Measurements from ENCODE around the gene ADAMTS13. TPM values are rescaled to one million over a fixed set of nuclear protein-coding genes. Genes with fewer than 3 reads are reported as not detected.

ADAMTS13 gene
- polyA plus RNA-seq, 1 donor = 10.4 TPM

DNA sequence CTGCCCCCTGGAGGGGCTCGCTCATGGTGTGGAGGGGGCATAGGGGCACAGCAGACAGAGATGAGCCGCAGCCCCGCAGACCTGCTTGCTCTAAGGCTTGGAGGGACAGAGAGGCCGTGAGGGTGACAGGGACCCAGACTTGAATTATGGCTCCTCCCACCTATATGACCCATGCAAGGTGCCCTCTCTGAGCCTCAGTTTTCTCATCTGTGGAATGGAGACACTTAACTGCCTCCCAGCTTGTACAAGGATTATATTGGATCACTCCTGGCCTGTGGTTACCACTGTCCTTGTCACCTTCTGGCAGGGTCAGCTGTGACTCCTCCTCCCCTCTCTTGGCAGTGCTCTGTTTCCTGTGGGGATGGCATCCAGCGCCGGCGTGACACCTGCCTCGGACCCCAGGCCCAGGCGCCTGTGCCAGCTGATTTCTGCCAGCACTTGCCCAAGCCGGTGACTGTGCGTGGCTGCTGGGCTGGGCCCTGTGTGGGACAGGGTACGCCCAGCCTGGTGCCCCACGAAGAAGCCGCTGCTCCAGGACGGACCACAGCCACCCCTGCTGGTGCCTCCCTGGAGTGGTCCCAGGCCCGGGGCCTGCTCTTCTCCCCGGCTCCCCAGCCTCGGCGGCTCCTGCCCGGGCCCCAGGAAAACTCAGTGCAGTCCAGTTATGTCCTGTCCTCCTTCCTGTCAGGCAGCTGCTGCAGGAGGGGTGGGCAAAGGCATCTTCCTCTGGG, 32.9 kb downstream of the ADAMTS13 start:
- no peak for DNase-seq

DNA sequence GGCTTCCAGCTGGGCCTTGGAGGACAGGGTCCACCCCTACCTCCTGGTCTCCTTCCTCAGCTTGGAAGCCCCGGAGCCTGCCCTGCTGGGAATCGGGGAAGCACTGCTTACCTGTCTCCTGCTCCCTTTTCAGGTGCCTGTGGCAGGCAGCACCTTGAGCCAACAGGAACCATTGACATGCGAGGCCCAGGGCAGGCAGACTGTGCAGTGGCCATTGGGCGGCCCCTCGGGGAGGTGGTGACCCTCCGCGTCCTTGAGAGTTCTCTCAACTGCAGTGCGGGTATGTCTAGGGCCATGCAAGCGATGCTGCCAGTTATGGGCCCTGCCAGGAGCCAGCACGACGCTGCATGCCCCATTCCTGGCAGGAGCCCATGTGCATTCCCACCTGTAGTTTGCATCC, 33.8 kb downstream of the ADAMTS13 start:
- no peak for DNase-seq

DNA sequence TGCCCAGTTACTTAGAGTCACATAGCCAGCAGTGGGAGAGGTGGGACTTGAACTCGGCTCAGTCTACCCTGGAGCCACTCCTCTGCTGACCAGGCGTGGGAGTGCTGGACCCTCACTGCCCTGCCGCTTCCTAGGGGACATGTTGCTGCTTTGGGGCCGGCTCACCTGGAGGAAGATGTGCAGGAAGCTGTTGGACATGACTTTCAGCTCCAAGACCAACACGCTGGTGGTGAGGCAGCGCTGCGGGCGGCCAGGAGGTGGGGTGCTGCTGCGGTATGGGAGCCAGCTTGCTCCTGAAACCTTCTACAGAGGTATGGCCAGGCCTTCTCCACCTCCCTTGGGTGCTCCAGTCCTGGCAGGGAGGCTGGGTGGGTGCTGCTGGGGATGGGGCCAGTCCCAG, 34.2 kb downstream of the ADAMTS13 start:
- DNase-seq = no peak

DNA sequence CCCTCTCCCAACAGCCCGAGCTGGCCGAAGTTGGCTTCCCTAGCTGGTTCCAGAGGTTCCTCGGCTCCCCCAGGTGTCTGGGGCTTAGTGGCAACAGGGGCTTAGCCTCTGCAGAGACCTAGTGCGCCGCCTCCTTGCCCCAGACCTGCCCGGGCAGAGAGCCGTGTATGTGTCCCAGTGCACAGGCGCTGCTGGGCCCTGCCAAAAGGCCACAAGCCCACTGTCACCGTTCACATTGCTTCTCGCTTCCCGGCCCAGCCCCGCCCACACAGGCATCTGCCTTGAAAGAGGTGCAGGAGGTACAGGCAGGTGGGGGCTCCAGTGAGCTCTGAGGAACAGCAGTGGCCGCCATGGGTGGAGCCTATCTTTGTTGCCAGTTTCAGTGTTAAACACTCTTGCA, 35.1 kb downstream of the ADAMTS13 start:
- DNase-seq = no peak

DNA sequence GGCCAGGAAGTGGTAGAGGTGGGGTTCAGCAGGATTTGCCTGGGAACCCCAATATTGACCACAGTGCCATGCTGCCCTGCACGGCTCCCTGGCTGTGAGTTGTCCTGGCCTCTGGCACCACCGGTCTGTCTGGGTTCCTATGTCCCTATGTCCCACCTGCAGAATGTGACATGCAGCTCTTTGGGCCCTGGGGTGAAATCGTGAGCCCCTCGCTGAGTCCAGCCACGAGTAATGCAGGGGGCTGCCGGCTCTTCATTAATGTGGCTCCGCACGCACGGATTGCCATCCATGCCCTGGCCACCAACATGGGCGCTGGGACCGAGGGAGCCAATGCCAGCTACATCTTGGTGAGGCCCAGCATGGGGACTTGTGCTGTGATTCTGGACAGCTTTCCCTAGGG, 35.6 kb downstream of the ADAMTS13 start:
- DNase-seq = no peak

DNA sequence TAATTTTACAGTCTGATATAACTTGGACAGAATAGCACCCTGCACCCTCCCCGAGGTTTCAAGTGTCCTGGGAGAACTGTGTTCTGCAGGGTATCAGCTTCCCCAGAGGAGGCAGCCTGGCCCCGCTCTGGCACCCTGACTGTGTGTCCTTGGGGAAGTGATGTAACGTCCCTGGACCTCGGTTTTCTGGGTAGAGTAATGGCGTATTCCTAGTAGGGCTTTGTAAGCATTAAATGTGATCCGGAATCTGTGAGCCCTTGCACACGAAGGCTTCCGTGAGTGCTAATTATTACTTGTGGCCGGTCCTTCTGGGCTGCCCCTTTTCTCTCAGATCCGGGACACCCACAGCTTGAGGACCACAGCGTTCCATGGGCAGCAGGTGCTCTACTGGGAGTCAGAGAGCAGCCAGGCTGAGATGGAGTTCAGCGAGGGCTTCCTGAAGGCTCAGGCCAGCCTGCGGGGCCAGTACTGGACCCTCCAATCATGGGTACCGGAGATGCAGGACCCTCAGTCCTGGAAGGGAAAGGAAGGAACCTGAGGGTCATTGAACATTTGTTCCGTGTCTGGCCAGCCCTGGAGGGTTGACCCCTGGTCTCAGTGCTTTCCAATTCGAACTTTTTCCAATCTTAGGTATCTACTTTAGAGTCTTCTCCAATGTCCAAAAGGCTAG, 36.6 kb downstream of the ADAMTS13 start:
- no peak for DNase-seq

DNA sequence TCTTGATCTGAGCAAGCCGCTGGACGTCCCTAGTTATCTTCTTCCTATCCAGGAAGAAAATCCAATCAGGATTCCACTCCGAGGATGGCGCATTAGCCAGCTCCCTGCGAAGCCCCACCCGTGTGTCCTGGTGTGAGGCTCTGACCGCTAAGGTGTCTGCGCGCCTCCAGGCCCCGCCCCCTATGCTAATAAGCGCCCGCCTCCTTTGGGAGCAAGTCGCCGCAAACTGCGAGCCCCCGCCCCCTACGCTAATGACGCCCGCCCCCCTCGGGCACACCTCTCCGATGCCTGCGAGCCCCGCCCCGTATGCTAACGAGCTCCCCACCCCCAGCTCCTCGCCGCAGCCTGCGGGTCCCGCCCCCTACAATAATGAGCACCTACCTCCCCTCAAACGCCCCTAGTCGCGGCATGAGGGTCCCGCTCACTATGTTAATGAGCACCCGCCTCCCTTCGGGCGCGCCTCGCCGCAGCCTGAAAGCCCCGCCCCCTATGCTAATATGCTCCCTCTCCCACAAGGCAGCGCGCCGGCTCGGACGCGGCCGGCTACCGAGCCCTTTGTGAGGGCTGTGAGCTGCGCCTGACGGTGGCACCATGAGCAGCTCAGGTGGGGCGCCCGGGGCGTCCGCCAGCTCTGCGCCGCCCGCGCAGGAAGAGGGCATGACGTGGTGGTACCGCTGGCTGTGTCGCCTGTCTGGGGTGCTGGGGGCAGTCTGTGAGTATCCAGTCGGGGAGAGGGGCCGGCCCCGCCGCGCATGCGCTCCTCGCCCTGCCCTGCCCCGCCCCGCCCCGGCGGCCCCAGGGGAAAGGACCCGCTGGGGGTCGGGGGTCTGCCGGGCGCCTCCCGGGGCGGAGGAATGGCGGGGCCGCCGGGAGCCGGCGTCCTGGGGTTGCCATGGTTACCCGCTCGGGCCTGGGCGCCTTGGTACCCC, 37.6 kb downstream of the ADAMTS13 start, which contains the start of gene CACFD1:
Gene CACFD1, plus strand, starts transcription at position 503 of the 929 bp plus-strand sequence. Its CDS starts 89 bp downstream, at position 592.
- peak; percentile 93 for DNase-seq

DNA sequence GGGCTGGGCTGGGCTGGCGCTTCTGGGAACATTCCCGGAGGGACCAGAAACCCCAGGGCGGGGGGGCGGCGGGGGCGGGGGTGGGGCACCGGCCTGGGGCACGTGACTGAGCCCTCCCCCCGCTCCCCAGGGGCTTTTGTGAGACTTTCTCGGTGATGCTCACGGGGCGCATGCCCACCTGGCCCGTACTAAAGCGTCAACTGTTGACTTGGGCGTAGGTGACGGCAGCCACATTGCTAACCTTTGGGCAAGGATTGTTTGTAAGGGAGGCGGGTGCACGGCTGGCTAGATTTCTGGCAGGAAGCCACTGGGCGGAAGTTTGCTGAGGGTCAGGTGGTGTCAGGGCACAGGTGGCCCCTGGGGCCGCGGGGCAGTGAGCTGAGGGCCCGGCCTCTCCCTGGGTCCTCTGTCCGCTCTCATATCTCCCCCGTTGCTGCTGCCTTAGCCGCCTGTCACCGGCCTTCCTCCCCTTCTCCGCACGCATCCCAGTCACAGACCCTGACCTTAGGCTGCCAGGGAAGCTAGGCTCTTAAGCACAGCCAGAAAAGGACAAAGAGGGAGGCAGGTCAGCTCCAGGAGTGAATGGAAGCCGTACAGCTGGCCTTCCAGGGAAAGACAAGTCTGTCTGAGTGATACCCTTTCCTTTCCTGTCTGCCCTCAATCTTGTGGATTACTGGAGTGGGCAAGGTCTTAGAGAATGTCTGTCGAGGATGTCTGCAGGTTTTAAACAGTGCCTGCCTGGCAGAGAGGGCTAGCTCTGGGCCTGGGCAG, 38.4 kb downstream of the ADAMTS13 start:
- DNase-seq = peak; percentile 29

DNA sequence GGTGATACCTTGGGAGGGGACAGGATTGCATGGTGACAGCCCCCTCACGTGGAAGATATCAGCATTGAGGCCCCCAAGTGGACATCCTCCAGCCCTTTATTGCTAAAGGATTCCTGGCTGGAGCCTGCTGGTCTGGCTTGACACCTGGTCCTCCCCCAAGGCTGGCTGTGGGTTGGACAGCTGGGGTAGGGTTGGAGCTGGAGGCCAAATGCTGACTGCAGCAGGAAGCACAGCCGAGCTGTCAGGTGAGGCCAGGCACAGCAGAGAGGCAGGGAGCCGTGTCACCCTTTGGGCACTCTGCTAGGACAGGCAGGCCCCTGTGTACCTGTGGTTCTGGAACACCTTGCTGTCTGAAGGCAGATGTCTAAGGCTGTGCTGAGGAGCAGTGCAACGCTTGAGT, 39.8 kb downstream of the ADAMTS13 start:
- no peak for DNase-seq

DNA sequence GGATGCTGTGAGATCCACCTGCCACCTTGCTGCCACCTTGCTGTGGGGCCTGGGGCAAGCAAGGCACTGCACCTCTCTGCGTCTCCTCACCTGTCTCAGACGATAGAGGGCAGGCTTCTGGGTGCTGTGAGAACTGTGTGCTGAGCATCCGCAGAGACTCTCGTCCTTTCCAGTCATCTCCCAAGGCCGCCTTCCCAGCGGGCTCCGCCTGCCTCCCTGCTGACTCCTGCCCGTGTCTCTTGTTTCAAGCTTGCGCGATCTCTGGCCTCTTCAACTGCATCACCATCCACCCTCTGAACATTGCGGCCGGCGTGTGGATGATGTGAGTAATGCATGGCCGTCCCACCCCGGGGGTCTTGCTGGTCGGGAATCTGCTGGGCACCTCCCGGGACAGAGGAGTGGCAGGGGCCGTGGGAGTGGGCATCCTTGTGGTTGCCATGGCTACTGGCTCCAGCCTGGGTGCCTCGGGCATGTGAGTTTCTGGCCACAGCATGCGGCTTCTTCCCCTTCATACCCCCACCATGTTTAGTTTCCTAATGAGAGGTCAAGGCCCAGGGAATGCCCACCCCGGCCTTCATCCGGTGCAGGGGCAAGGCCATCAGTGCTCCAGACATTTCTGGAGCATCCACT, 41.2 kb downstream of the ADAMTS13 start:
- no peak for DNase-seq

DNA sequence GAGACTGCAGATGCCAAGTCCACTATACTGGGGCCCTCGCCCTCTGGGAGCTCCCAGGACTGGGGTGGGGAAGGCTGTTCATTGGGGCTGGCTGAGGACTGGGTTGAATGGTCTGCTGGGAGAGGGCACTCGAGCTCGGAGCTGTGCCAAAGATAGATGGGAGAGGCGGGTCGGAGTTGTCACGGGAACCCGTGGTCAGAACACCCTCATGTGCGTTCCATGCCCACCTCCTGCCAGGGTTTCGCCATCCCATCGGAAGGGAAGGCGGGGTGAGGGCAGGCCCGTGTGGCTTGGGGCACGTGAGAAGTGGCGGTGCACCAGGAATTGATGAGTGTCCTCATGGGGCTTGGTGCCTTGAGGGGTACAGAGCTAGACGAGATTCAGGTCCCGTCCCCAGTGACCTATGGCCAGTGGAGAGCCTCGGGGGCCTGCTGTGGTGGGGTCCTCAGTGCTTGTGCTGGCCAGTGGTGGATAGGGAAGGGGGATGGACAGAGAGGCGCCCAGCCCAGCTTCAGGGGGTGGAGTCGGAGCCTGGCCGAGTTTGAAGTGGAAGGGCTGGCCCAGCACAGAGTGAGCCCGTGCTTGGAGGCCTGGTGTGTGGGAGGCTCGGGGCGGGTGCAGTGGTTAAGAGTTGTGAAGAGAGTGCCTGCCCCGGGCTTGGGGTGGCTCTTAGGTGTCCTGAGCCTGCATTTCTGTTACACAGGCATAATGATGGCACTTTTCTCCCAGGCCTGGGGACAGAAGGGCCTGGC, 41.9 kb downstream of the ADAMTS13 start:
- no peak for DNase-seq

DNA sequence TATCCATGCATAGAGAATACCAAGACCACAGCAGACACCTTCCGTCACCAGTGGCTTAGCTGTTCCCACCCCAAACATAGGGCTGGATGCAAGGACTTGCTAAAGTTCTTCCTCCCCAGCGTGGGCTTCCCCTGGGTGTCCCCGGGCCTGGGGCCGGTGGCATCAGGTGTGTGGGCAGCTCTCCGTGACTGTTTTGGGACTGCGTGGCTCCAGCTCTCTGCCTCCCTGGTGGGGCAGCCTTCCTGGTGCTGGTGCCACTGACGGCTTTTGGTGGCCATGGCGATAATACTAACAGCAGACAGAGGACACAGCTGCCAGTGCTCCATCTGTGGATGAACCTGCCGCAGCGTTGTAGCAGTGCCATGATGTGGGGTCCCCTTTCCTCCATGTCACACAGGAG, 42.5 kb downstream of the ADAMTS13 start:
- no peak for DNase-seq

DNA sequence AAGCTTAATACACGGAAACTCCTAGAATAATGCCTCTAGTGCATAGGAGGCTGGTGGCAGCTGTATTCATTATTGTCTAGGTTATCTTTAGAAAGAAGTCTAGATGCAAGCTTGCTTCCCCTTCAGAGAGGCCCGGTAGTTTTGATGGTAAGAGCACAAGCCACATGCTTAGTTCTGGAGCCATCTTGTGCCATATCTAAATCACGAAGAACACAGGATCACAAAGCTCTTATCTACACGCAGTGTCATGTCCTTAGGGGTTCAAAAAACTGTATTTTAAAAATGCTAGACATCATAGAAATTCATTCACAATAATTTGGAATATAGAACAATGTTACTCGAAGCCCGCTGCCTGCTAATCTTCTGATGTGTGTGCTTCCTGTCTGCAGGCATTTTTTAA, 43.8 kb downstream of the ADAMTS13 start:
- DNase-seq = no peak

DNA sequence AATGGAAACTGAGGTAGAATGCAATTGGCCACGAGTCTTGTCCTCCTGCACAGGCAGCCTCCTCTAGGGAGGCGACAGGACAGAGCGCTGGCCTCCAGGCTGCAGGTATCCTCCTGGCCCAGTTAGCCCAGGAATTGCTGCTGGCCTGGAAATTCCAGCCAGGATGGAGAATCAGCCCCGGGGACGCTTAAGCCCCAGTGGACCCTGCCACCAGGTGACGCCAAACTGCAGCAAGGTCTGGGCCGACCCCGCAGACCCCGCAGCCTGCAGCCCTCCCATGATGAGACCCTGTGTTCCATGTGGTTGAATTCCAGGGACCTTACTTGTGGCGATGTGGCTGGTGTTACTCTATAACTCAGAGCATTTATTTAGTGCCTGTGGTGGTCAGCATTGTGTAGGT, 44.9 kb downstream of the ADAMTS13 start:
- DNase-seq = no peak

DNA sequence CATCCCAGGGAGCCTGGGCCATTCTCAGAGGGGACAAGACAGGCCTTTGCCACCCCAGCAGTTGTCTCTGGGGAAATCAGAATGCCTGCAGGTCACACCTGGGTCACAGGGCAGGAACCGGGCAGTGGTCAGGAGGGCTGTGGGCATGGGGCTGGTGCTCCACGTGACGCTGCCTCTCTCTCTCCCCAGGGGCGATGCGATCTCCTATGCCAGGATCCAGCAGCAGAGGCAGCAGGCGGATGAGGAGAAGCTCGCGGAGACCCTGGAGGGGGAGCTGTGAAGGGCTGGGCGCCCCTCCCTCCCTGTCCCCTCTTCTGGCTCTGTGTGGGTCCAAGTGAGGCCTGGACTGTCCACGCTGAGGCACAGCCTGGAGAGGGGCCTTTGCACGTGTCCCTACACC, 46.2 kb downstream of the ADAMTS13 start:
- no peak for DNase-seq

DNA sequence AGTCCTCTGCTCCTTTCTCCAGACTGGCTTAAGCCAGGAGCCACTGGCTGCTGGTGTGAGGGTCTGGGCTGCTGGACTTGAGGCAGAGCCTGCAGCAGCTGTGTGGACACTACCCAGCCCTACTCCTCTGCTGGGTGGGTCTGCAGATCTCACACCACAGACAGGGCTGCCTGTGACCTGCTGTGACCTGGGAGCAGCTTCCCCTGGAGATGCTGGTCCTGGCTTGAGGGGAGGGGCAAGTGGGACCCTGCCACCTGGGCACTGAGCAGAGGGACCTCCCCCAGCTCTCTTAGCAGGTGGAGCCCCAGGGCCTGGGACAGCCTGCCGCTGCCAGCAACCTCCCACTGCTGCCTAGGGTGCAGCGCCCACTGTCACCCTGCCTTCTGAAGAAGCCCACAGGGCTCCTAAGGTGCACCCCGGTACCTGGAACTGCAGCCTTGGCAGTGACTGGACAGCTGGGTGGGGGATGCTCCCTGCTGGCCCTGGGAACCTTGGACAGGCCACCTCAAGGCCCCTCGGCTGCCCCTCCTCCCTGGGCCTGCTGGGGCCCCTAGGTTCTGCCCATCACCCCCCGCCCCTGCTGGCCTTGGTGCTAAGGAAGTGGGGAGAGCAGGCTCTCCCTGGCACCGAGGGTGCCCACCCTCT, 46.7 kb downstream of the ADAMTS13 start:
- DNase-seq = no peak

DNA sequence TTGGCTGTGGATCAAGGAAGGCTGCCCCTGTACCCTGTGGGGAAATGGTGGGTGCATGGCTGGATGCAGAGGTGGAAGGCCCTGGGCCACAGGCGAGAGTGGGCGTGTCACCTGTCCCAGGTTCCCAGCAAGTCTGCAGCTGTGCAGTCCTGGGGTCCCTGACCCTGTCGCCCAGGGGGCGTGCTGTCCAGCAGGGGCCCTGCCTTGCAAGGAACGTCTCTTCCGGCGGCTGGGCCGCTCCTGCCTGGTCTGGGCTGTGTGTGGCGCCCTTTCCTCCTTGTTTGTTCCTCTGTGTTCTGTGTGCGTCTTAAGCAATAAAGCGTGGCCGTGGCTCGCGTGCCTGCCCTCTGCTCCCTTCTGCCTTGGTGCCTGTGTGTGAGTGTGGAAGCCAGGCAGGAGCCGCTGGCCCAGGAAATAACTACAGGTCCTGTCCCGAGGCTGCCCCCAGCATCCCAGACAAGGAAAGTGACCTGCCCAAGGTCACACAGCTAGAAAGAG, 48.3 kb downstream of the ADAMTS13 start:
- DNase-seq = no peak

DNA sequence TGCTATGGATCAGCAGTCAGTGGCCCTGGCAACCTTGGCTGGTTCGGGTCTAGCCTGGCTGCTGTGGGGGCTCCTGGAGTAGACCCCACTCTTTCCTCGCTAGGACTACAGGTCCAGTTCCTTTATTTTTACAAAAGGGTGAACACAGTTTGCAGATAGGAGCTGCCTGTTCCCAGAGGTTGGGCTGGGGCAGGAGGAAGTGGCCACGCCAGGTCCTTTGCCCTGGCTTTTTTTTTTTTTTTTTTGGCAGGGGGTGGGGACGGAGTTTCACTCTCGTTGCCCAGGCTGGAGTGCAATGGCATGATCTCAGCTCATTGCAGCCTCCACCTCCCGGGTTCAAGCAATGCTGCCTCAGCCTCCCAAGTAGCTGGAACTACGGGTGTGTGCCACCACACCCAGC, 48.8 kb downstream of the ADAMTS13 start:
- no peak for DNase-seq

DNA sequence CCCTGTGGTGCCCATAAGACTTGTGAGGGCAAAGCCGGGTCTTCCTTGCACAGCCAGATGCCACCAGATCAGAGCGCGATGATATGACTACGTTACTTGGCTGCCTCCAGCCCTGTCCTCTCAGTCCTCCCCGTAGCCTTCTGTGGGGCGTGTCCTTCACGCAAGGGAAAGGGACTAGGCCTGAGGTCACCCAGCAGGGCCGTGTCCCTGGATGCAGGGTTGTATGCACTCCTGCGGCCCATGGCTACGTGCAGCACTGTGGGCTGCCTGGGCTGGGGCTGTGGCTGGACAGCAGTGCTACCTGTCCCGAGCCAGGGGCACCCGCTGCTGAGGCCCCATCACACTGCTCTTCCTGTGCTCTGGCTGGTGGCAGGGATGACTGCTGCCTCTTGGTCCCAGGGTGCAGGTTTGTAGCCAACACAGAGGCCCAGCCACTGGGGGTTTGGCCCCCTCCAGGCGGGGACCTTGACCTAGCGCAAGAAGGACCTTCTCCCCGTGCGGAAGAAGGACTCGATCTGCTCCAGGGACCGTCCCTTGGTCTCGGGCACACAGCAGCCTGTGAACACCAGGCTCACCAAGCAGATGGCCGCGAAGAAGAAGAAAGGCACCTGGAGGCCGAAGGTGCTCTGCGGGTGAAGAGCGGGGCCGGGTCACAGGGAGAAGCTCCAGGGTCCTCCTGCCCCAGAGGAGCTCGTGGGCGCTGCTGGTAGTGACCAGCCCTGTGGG, 49.5 kb downstream of the ADAMTS13 start:
- DNase-seq = no peak

DNA sequence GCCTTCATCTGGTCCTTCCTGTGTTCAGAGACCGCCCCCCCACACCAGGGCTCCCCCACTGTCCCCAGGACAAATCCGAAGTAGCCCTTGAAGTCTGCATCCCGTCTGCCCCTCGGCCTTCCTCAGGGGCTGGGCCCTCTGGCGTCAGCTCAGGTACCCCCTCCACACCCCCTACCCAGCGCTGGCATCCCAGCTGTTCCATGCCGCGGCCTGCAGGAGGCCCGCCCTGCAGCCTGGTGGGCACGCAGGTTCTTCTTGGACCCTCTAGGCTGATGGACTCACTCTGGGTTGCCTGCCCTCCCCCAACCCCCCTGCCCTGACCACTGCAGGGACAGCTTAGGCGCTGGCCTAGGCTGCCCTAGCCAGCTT, 50.1 kb downstream of the ADAMTS13 start:
- no peak for DNase-seq
